GM03348 (cell line): ENCODE results near the gene IFNAR2.
A peak's percentile ranks its signal among the peaks of the same experiment; 100 is the strongest.

Source experiments
- DNase-seq: peaks from one replicate; pipeline ENCODE4 v3.0.0; 2012; ENCODE audit warnings: low spot score

Gene IFNAR2

GRCh38 chr21:33229784-33230544, at the start of gene IFNAR2:
TSS of gene IFNAR2 (plus strand) at chr21:33229938. CDS start at chr21:33241923, 11,985 bp downstream.
- peak; percentile 98 for DNase-seq

GRCh38 chr21:33185852-33186251, 43.9 kb upstream of the IFNAR2 start:
- DNase-seq: no peak

- DNase-seq: no peak
Measured at GRCh38 chr21:33187276-33187675, 42.5 kb upstream of the IFNAR2 start.

GRCh38 chr21:33189237-33189636, 40.5 kb upstream of the IFNAR2 start:
- DNase-seq: no peak

GRCh38 chr21:33189824-33190223, 39.9 kb upstream of the IFNAR2 start:
- DNase-seq: no peak

GRCh38 chr21:33196941-33197374, 32.8 kb upstream of the IFNAR2 start:
- peak; percentile 59 for DNase-seq

GRCh38 chr21:33197496-33197895, 32.2 kb upstream of the IFNAR2 start:
- no peak for DNase-seq

GRCh38 chr21:33198346-33199099, 31.2 kb upstream of the IFNAR2 start:
- no peak for DNase-seq

GRCh38 chr21:33199100-33199464, 30.7 kb upstream of the IFNAR2 start:
- DNase-seq: no peak

- DNase-seq: peak; percentile 84
Measured at GRCh38 chr21:33199516-33200217, 30.1 kb upstream of the IFNAR2 start.

- no peak for DNase-seq
Measured at GRCh38 chr21:33201956-33202355, 27.8 kb upstream of the IFNAR2 start.

GRCh38 chr21:33202464-33203363, 27.0 kb upstream of the IFNAR2 start:
- DNase-seq: no peak

- no peak for DNase-seq
Measured at GRCh38 chr21:33203371-33203724, 26.4 kb upstream of the IFNAR2 start.

GRCh38 chr21:33205476-33205875, 24.3 kb upstream of the IFNAR2 start:
- DNase-seq: no peak

GRCh38 chr21:33206771-33207281, 22.9 kb upstream of the IFNAR2 start:
- DNase-seq: no peak

- no peak for DNase-seq
Measured at GRCh38 chr21:33207449-33208149, 22.1 kb upstream of the IFNAR2 start.

- DNase-seq: no peak
Measured at GRCh38 chr21:33208534-33208933, 21.2 kb upstream of the IFNAR2 start.

- DNase-seq: no peak
Measured at GRCh38 chr21:33211305-33211704, 18.4 kb upstream of the IFNAR2 start.

- no peak for DNase-seq
Measured at GRCh38 chr21:33211732-33212131, 18.0 kb upstream of the IFNAR2 start.

GRCh38 chr21:33212159-33212851, 17.4 kb upstream of the IFNAR2 start:
- no peak for DNase-seq
